ENCODE measurements around the gene SPAG9.
A peak's percentile ranks its signal among the peaks of the same experiment; 100 is the strongest.

The SPAG9 gene

DNA sequence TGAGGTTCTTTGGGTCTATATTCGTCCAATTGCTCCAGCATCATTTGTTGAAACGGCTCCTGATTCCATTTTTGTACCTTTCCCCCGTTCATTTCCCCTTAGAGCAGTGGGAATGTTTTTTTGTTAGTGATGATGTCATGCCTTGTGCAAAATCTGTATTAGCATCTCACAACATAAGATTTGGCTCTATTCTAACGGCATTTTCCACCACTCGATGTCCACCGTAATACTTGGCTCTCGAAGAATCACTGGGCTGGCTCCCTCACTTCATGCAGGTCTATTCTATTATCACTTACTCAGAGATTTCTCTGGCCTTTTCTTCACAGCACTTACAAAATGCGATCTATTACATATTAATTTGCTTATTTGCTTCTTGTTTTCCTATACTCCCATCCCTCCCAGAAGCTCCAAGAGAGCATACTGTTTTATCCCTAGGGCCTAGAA lies 32.1 kb upstream of the SPAG9 start:
- peak overlapping the region; percentile 46; the same call in 1 of the 2 replicates for H3K4me3 ChIP-seq (ENCODE audit: low read depth, low read length)
- DNase-seq (ENCODE audit: low read depth), result no peak
- TF ChIP-seq, protein P1, sequence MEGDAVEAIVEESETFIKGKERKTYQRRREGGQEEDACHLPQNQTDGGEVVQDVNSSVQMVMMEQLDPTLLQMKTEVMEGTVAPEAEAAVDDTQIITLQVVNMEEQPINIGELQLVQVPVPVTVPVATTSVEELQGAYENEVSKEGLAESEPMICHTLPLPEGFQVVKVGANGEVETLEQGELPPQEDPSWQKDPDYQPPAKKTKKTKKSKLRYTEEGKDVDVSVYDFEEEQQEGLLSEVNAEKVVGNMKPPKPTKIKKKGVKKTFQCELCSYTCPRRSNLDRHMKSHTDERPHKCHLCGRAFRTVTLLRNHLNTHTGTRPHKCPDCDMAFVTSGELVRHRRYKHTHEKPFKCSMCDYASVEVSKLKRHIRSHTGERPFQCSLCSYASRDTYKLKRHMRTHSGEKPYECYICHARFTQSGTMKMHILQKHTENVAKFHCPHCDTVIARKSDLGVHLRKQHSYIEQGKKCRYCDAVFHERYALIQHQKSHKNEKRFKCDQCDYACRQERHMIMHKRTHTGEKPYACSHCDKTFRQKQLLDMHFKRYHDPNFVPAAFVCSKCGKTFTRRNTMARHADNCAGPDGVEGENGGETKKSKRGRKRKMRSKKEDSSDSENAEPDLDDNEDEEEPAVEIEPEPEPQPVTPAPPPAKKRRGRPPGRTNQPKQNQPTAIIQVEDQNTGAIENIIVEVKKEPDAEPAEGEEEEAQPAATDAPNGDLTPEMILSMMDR (IDR thresholded peaks at IDR 0.05; ENCODE audit: low read depth, low read length, missing control alignments), result no peak

DNA sequence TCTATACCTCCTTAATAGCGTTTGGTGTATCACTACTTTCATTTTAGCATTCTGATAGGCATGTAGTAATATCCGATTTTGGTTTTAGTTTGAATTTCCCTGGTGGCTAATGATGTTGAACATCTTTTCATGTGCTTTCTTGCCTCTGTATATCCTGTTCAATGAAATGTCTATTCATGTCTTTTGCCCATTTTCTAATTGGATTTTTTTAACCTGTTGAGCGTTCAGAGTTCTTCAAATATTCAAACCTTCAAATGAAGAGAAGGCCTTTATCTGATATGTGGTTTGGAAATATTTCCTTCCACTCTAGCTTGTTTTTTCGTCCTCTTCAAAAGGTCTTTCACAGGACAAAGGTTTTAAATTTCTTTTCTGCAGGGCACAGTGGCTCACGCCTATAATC lies 30.3 kb upstream of the SPAG9 start:
- DNase-seq (ENCODE audit: low read depth), result no peak
- H3K4me3 ChIP-seq (ENCODE audit: low read depth, low read length), result no peak overlapping the region
- TF ChIP-seq, protein P1 (IDR thresholded peaks at IDR 0.05; ENCODE audit: low read depth, low read length, missing control alignments), result no peak

DNA sequence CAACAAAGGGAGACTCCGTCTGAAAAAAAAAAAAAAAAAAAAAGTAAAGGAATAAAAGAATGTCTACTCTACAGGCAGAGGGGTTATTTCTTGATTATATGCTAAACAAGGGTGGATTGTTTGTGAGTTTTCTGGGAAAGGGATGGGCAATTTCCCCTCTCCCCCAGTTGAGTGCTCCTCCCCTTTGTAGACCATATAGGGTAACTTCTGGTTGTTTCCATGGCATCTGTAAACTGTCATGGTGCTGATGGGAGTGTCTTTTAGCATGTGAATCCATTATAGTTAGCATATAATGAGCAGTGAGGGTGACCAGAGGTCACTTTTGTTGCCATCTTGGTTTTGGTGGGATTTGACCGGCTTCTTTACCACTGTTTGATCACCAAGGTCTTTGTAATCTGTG lies 28.5 kb upstream of the SPAG9 start:
- TF ChIP-seq, protein P1 (IDR thresholded peaks at IDR 0.05; ENCODE audit: low read depth, low read length, missing control alignments), result no peak
- H3K4me3 ChIP-seq (ENCODE audit: low read depth, low read length), result no peak overlapping the region
- DNase-seq (ENCODE audit: low read depth), result no peak

DNA sequence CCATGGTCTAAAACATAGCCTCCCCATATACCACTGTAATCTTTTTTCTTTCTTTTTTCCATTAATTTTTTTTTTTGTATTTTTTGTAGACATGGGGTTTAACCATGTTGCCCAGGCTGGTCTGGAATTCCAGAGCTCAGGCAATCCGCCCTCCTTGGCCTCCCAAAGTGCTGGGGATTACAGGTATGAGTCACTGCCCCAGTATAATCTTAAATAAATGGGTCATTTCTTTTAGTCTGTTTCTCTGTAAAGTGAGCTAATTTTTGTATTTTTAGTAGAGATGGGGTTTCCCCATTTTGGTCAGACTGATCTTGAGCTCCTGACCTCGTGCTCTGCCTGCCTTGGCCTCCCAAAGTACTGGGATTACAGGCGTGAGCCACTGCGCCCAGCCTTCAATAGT lies 27.0 kb upstream of the SPAG9 start:
- TF ChIP-seq, protein P1 (IDR thresholded peaks at IDR 0.05; ENCODE audit: low read depth, low read length, missing control alignments), result no peak
- no peak for DNase-seq (ENCODE audit: low read depth)
- H3K4me3 ChIP-seq (ENCODE audit: low read depth, low read length), result no peak overlapping the region

DNA sequence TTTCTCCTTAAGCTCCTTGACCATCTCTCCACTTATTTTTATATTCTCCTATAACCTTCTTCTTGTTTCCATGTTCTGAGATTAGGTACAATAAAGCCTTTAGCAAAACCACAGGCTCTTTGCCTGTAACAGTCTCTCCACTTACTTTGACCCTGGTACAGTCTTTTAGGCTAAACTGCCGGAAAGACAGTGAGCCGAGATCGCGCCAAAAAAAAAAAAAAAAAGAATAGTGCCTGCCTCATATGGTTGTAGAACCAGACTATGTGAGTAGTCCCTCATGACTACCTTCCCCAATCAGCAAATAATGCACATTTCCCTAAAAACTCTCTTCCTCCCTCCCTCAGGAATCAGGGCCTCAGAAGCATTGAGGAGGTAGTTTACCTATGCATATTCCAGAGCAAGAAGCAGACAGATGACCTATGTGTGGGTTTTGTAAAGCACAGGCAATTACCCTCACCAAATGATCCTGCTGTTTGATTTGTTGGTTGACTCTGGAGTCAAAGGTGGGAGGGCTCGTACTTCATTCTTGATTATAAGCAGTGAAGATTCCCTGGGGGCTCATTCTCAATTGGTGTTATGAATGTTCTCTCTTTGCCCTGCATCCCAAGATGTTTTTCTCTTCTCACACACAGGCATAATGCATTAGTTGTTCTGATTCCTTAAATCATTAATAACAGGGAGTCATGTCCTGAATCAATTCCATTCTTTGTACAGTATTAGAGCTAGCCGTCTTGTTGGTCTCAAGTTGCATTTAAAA lies 23.8 kb upstream of the SPAG9 start:
- no peak for DNase-seq (ENCODE audit: low read depth)
- H3K4me3 ChIP-seq (ENCODE audit: low read depth, low read length), result no peak overlapping the region
- TF ChIP-seq, protein P1 (IDR thresholded peaks at IDR 0.05; ENCODE audit: low read depth, low read length, missing control alignments), result no peak

DNA sequence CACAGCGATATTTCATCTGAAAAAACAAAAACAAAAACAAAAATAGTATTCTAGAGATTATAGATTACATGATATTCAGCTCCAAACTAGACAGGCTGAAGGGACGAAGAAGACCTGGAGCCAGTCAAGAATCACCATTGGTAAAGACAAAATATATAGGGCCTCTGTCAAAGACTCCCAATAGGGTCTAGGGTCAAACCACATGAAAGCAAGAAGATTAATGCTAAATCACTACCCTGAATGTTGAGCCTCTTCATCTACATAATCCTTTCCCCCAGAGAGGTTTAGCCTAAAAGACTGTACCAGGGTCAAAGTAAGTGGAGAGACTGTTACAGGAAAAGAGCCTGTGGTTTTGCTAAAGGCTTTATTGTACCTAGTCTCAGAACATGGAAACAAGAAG lies 21.9 kb upstream of the SPAG9 start:
- TF ChIP-seq, protein P1 (IDR thresholded peaks at IDR 0.05; ENCODE audit: low read depth, low read length, missing control alignments), result no peak
- DNase-seq (ENCODE audit: low read depth), result no peak
- no peak overlapping the region for H3K4me3 ChIP-seq (ENCODE audit: low read depth, low read length)

DNA sequence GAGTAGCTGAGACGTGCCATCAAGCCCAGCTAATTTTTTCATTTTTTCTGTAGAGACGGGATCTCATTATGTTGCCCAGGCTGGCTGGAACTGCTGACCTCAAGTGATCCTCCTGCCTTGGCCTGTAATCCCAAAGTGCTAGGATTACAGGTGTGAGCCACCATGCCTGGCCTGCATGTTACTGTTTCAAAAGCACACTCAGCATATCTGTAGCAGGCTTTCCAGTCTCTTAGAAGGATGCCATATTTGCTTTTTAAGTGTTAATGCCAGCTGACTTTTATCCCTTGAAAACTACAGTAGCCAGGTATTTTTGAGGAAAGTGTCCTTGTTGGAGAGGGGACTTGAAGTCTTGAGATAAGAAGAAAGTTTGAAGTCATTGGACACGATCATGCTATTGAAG lies 15.3 kb upstream of the SPAG9 start:
- DNase-seq (ENCODE audit: low read depth), result no peak
- H3K4me3 ChIP-seq (ENCODE audit: low read depth, low read length), result no peak overlapping the region
- TF ChIP-seq, protein P1 (IDR thresholded peaks at IDR 0.05; ENCODE audit: low read depth, low read length, missing control alignments), result no peak

Data from GM12864 (cell line).